ENCODE results near the gene TRMT2A.

Gene TRMT2A

DNA sequence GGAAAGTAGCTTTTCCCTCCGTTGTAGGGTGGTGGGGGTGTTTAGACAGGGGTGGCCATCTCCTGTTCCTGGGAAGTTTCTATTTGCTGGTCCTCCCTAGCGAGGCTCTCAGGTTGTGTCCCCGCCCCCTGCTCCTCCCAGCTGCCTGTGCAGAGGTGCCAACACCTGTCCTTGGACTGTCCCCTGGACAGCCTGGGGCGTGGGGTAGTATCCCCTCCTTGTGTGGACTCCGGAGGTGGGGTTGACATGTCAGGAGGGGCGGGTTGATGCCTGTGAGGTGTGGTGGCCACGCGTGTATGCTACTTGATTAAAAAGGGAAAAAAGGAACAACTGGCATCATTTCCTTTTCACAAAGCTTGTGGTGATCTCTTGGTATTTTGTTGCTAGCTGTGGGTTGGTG is 15.4 kb downstream of the TRMT2A start:
- Histone ChIP-seq H3K4me2 (ENCODE audit: low read depth, low read length, poor library complexity, severe bottlenecking) (no peak overlapping the region), H3K79me2 (ENCODE audit: insufficient read depth, low read length) (peaks cover 69% of the 10 kb centered on the region), H2AFZ (ENCODE audit: low read length) (no peak overlapping the region), H3F3A (ENCODE audit: low read depth) (no peaks in the 10 kb centered on the region), H3K9me3 (ENCODE audit: insufficient read depth, low read depth, low read length) (no peaks in the 10 kb centered on the region), H3K27me3 (ENCODE audit: insufficient read depth, low read length, poor library complexity, severe bottlenecking) (no peaks in the 10 kb centered on the region), H4K20me1 (ENCODE audit: insufficient read depth, low read length, poor library complexity, severe bottlenecking) (peaks cover 48% of the 10 kb centered on the region), H3K9me2 (replicated peaks; ENCODE audit: low read depth, low read length) (no peaks in the 10 kb centered on the region), H3K9ac (ENCODE audit: low read depth, low read length, poor library complexity, severe bottlenecking) (no peak overlapping the region), H3K4me1 (ENCODE audit: insufficient read depth, low read length, poor library complexity, severe bottlenecking) (no peaks in the 10 kb centered on the region), H3K36me3 (ENCODE audit: insufficient read depth, low read length) (peaks cover 87% of the 10 kb centered on the region), H3K4me3 (ENCODE audit: low read length, poor library complexity, severe bottlenecking) (no peak overlapping the region)
- TF ChIP-seq, protein P1, sequence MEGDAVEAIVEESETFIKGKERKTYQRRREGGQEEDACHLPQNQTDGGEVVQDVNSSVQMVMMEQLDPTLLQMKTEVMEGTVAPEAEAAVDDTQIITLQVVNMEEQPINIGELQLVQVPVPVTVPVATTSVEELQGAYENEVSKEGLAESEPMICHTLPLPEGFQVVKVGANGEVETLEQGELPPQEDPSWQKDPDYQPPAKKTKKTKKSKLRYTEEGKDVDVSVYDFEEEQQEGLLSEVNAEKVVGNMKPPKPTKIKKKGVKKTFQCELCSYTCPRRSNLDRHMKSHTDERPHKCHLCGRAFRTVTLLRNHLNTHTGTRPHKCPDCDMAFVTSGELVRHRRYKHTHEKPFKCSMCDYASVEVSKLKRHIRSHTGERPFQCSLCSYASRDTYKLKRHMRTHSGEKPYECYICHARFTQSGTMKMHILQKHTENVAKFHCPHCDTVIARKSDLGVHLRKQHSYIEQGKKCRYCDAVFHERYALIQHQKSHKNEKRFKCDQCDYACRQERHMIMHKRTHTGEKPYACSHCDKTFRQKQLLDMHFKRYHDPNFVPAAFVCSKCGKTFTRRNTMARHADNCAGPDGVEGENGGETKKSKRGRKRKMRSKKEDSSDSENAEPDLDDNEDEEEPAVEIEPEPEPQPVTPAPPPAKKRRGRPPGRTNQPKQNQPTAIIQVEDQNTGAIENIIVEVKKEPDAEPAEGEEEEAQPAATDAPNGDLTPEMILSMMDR (conservative IDR thresholded peaks at IDR 0.05; ENCODE audit: low read length), result no peak
- no peak for TF ChIP-seq EZH2phosphoT487 (IDR thresholded peaks at IDR 0.05; ENCODE audit: borderline replicate concordance)

DNA sequence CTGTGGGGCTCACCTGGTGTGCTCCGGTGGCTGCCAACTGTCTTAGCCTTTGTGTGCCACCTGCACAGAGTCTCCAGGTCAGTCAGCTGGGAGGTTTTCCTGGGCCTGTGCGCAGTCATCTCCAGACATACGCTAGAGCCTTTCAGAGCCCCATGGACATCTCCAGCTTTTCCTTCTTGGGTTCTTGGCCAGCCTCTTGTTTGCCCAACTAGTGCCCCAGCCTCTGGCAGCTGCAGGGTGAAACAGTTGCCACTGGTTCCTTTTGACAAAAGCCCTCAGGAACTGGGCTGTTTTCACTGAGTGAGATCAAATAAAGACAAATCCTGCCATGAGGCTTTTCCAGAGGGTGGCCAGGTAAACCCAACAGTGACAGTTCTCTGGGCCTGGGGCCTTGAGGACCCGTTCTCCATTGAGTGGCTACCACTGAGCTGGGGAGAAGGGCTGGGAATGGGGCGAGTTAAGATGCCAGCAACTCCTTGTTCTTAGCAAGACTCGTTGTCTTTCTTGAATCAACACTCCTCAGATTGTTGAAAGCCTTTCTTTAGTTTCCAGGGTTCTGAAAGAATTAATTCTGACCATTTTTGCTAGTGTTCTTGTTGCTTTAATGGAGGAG is 17.8 kb downstream of the TRMT2A start:
- H3F3A ChIP-seq (ENCODE audit: low read depth), result no peaks in the 10 kb centered on the region
- no peak overlapping the region for H3K4me2 ChIP-seq (ENCODE audit: low read depth, low read length, poor library complexity, severe bottlenecking)
- H3K9me3 ChIP-seq (ENCODE audit: insufficient read depth, low read depth, low read length), result no peaks in the 10 kb centered on the region
- no peaks in the 10 kb centered on the region for H3K4me1 ChIP-seq (ENCODE audit: insufficient read depth, low read length, poor library complexity, severe bottlenecking)
- TF ChIP-seq, protein P1 (conservative IDR thresholded peaks at IDR 0.05; ENCODE audit: low read length), result no peak
- TF ChIP-seq EZH2phosphoT487 (IDR thresholded peaks at IDR 0.05; ENCODE audit: borderline replicate concordance), result no peak
- H3K27me3 ChIP-seq (ENCODE audit: insufficient read depth, low read length, poor library complexity, severe bottlenecking), result no peaks in the 10 kb centered on the region
- no peak overlapping the region for H3K4me3 ChIP-seq (ENCODE audit: low read length, poor library complexity, severe bottlenecking)
- peaks cover 87% of the 10 kb centered on the region for H3K36me3 ChIP-seq (ENCODE audit: insufficient read depth, low read length)
- no peaks in the 10 kb centered on the region for H3K9me2 ChIP-seq (replicated peaks; ENCODE audit: low read depth, low read length)
- H2AFZ ChIP-seq (ENCODE audit: low read length), result no peak overlapping the region
- H3K79me2 ChIP-seq (ENCODE audit: insufficient read depth, low read length), result peaks cover 61% of the 10 kb centered on the region
- peaks cover 41% of the 10 kb centered on the region for H4K20me1 ChIP-seq (ENCODE audit: insufficient read depth, low read length, poor library complexity, severe bottlenecking)
- no peak overlapping the region for H3K9ac ChIP-seq (ENCODE audit: low read depth, low read length, poor library complexity, severe bottlenecking)

- Histone ChIP-seq H3K4me2 (ENCODE audit: low read depth, low read length, poor library complexity, severe bottlenecking) (no peak overlapping the region), H3K9me3 (ENCODE audit: insufficient read depth, low read depth, low read length) (no peaks in the 10 kb centered on the region), H3K27me3 (ENCODE audit: insufficient read depth, low read length, poor library complexity, severe bottlenecking) (no peaks in the 10 kb centered on the region), H2AFZ (ENCODE audit: low read length) (no peak overlapping the region), H3K4me1 (ENCODE audit: insufficient read depth, low read length, poor library complexity, severe bottlenecking) (no peaks in the 10 kb centered on the region), H4K20me1 (ENCODE audit: insufficient read depth, low read length, poor library complexity, severe bottlenecking) (peaks cover 24% of the 10 kb centered on the region), H3F3A (ENCODE audit: low read depth) (no peaks in the 10 kb centered on the region), H3K36me3 (ENCODE audit: insufficient read depth, low read length) (peaks cover 91% of the 10 kb centered on the region), H3K9me2 (replicated peaks; ENCODE audit: low read depth, low read length) (no peaks in the 10 kb centered on the region), H3K79me2 (ENCODE audit: insufficient read depth, low read length) (peaks cover 43% of the 10 kb centered on the region), H3K9ac (ENCODE audit: low read depth, low read length, poor library complexity, severe bottlenecking) (no peak overlapping the region), H3K4me3 (ENCODE audit: low read length, poor library complexity, severe bottlenecking) (no peak overlapping the region)
- TF ChIP-seq, protein P1 (conservative IDR thresholded peaks at IDR 0.05; ENCODE audit: low read length), result no peak
- TF ChIP-seq EZH2phosphoT487 (IDR thresholded peaks at IDR 0.05; ENCODE audit: borderline replicate concordance), result no peak
Observed at GRCh38 chr22:20096574-20097420, 20.2 kb downstream of the TRMT2A start.

Data from Loucy (cell line).